ENCODE results near the gene SYNGR2. TPM values are rescaled to one million over a fixed set of nuclear protein-coding genes. Genes with fewer than 3 reads are reported as not detected.

SYNGR2 gene
- total and polyA plus RNA-seq, 9 of the 15 experiments (the other 6 are each of a cell fraction or from before 2014, with no cell fraction given): 1.4 to 173 (median 87.8) TPM

GRCh38 chr17:78140169-78141051 lies 28.0 kb upstream of the SYNGR2 start (continued):
- TF ChIP-seq, protein P1, sequence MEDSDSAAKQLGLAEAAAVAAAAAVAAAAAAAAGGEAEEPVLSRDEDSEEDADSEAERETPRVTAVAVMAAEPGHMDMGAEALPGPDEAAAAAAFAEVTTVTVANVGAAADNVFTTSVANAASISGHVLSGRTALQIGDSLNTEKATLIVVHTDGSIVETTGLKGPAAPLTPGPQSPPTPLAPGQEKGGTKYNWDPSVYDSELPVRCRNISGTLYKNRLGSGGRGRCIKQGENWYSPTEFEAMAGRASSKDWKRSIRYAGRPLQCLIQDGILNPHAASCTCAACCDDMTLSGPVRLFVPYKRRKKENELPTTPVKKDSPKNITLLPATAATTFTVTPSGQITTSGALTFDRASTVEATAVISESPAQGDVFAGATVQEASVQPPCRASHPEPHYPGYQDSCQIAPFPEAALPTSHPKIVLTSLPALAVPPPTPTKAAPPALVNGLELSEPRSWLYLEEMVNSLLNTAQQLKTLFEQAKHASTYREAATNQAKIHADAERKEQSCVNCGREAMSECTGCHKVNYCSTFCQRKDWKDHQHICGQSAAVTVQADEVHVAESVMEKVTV (CRISPR knock-in tag; IDR thresholded peaks at IDR 0.05): no peak
- TF ChIP-seq ZNF695 (CRISPR knock-in tag; IDR thresholded peaks at IDR 0.05) (no peak), CREB1 (IDR thresholded peaks at IDR 0.05) (no peak; the same call in 1 of the 2 replicates), CREB1 (CRISPR knock-in tag; IDR thresholded peaks at IDR 0.05) (peak; percentile 70), ZNF444 (CRISPR knock-in tag; IDR thresholded peaks at IDR 0.05) (no peak), KLF13 (tag; IDR thresholded peaks at IDR 0.05; ENCODE audit: borderline replicate concordance, low read depth) (0 out of 2 replicates have a peak, but pooled peaks have one; percentile 28), PURB (CRISPR knock-in tag; IDR thresholded peaks at IDR 0.05; ENCODE audit: low read depth) (no peak), YY1 (IDR thresholded peaks at IDR 0.05; ENCODE audit: borderline replicate concordance in 1 of 3, control insufficient read depth in 1 of 3, extremely low read depth in 1 of 3, insufficient read depth in 3 of 3, insufficient read length in 1 of 3, insufficient replicate concordance in 2 of 3, low read depth in 1 of 3, low read length in 2 of 3) (peak in 1 of 3 experiments; percentile 14), HSF4 (CRISPR knock-in tag; IDR thresholded peaks at IDR 0.05; ENCODE audit: borderline replicate concordance) (no peak), CXXC5 (CRISPR knock-in tag; IDR thresholded peaks at IDR 0.05) (peak; percentile 64), CHAMP1 (IDR thresholded peaks at IDR 0.05) (no peak), SRF (CRISPR knock-in tag; IDR thresholded peaks at IDR 0.05) (peak in 1 of 2 experiments; percentile 39; a peak in 1 of 4 replicates), FOXM1 (IDR thresholded peaks at IDR 0.05; ENCODE audit: low read depth) (no peak), FOXM1 (CRISPR knock-in tag; IDR thresholded peaks at IDR 0.05; ENCODE audit: low read depth) (no peak), SRSF9 (IDR thresholded peaks at IDR 0.05; ENCODE audit: borderline replicate concordance, low read depth, low read length) (no peak), CEBPG (CRISPR knock-in tag; IDR thresholded peaks at IDR 0.05) (peak; percentile 36; the same call in 1 of the 2 replicates), CEBPG (tag; conservative IDR thresholded peaks at IDR 0.05 in 1 of 2, IDR thresholded peaks at IDR 0.05 in 1 of 2) (no peak), SMC3 (conservative IDR thresholded peaks at IDR 0.05; ENCODE audit: insufficient read depth, low read depth, low read length) (no peak), KLF1 (tag; IDR thresholded peaks at IDR 0.05) (0 out of 2 replicates have a peak, but pooled peaks have one; percentile 37), ATF1 (CRISPR knock-in tag; IDR thresholded peaks at IDR 0.05) (no peak), ATF1 (tag; IDR thresholded peaks at IDR 0.05) (0 out of 2 replicates have a peak, but pooled peaks have one; percentile 11), MNT (conservative IDR thresholded peaks at IDR 0.05) (peak; percentile 64 to 68; a peak in 3 of 4 replicates)

Measured in K562 (cell line).